Fibroblast of villous mesenchyme (primary cell): ENCODE measurements around the gene FNDC11. TPM values are rescaled to one million over a fixed set of nuclear protein-coding genes. Genes with fewer than 3 reads are reported as not detected.

Source experiments
- DNase-seq: peaks from one replicate; pipeline ENCODE4 v3.0.0-alpha.2; 2010; ENCODE audit warnings: low read depth
- H3K4me3 ChIP-seq: 2 replicates; pipeline ENCODE4 v1.5.1; 2011; ENCODE audit warnings: low read depth, mild to moderate bottlenecking, low read length
- total RNA-seq: library from RNA; depleted of rRNA; stranded (reverse); fragments of >200 nt; gene quantifications from 2 replicates; pipeline ENCODE4 v1.2.3, GENCODE V29; 2012
- TF ChIP-seq, protein P1 (sequence below): IDR thresholded peaks from 2 replicates; pipeline ENCODE4 v1.5.1; 2012; ENCODE audit warnings: low read depth, mild to moderate bottlenecking, low read length; ENCODE audit not compliant: insufficient read depth

The FNDC11 gene
- total RNA-seq, 1 donor = 0.86 TPM

DNA sequence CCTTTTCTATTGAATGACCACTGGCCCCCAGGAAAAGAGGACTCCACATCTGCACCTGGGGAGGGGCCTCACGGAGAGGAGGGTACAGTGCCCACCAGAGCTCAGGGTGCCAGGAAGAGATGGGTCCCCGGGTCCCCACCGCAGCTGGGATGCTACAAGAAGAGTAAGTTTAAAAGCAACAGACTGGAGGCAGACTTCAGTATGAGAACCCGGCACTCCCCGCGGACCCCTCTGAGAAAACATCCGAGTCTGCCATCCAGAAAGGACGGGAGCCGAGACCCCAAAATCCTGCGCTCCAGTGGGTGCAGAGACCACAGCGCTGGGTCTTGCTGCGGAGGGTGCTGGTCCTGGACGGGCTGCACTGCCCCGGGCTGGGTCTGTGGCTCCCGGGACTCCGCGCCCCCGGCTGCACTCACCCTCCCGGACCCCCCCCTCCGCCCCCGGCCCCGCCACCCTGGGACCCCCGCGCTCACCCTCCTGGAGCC, 19.7 kb downstream of the FNDC11 start:
- no peak for DNase-seq
- TF ChIP-seq, protein P1, sequence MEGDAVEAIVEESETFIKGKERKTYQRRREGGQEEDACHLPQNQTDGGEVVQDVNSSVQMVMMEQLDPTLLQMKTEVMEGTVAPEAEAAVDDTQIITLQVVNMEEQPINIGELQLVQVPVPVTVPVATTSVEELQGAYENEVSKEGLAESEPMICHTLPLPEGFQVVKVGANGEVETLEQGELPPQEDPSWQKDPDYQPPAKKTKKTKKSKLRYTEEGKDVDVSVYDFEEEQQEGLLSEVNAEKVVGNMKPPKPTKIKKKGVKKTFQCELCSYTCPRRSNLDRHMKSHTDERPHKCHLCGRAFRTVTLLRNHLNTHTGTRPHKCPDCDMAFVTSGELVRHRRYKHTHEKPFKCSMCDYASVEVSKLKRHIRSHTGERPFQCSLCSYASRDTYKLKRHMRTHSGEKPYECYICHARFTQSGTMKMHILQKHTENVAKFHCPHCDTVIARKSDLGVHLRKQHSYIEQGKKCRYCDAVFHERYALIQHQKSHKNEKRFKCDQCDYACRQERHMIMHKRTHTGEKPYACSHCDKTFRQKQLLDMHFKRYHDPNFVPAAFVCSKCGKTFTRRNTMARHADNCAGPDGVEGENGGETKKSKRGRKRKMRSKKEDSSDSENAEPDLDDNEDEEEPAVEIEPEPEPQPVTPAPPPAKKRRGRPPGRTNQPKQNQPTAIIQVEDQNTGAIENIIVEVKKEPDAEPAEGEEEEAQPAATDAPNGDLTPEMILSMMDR = no peak
- peak overlapping the region; percentile 84 for H3K4me3 ChIP-seq

DNA sequence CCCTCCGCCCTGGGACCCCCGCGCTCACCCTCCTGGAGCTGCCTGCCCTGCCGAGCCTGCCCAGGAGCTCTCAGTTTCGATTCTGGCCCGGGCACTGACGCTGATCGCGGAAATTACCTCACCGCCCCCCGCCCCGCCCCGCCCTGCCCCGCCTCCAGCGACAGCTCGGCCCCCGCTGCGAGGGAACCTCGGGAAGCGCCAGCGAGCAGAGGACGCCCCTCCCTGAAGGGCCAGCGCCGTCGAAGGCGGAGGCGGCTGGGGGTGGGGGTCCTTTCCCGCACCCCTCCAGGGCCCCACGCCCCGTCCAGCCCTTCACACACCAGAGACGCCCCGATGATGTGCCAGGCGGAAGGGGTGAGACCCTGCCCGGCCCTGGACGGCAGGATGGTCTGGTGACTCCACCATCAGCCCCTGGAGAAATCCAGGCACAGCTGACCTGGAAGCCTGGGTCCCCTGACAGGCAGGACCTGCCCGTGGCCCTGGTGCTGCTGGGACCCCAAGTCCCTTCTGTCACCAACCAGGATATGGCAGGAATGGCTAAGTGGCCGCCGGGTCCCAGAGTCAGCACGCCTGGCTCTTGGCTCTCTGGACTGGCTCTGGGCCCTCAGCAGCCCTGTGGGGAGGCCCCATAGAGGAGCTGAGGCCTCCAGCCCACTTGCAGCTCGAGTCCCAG, 20.3 kb downstream of the FNDC11 start, which contains the start of gene HELZ2:
Gene HELZ2 (minus strand): TSS at position 84 of the 673 bp plus-strand sequence. CDS start 1,854 bp downstream, outside the sequence.
- peak; percentile 67 for DNase-seq
- TF ChIP-seq, protein P1 = no peak
- peak within 1 kb of the TSS; percentile 84 for H3K4me3 ChIP-seq

DNA sequence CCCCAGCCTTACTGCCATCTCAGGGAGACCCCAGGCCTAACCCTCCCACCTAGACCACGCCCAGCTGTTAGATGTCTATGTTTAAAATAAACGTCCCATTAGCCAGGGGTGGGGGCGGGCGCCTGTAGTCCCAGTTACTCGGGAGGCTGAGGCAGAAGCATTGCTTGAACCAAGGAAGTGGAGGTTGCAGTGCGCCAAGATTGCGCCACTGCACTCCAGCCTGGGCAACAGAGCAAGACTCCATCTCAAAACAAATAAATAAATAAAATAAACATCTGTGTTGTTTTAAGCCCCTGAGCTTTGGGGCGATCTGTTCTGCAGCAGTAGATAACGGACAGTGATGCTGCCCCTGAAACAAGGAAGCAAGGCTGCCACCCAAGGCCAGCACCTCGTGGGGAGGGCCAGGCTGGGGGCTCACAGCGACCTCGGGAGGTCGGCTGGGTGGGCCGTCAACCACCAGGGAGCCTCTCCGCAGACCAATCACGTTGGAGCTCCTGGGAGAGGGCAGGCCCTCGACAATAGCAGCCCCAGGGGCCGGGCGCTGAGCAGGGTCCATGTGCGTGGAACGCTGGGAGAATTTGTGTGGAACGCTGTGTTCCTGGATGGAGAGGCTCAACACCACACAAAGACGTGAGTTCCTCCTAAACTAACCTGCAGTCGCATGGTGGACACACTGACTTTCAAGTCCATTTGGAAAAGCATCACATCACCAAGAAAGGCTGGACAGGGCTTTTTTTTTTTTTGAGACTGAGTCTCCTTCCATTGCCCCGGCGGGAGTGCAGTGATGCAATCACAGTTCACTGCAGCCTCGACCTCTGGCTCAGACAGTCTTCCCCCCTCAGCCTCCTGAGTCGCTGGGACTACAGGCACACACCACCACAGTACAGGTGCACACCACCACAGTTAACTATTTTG, 21.1 kb downstream of the FNDC11 start:
- H3K4me3 ChIP-seq = no peak overlapping the region
- TF ChIP-seq, protein P1 = no peak
- DNase-seq = peak; percentile 43

DNA sequence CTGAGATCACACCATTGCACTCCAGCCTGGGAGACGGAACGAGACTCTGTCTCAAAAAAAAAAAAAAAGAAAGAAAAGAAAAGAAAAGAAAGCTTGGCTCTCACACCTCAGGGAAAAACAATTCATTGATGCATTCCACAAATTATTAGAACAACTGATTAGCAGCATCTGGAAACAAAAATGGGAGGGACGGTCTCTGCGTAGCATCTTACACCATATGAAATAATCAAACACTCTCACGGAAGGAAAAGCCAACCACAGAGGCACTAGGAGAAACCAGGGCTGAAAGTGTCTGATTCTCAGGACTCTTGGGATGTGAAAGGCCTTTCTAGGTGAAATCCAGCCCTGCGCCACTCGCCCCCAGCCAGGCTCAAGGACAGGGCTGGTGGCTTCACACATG, 22.4 kb downstream of the FNDC11 start:
- TF ChIP-seq, protein P1 = no peak
- DNase-seq = no peak
- no peak overlapping the region for H3K4me3 ChIP-seq

DNA sequence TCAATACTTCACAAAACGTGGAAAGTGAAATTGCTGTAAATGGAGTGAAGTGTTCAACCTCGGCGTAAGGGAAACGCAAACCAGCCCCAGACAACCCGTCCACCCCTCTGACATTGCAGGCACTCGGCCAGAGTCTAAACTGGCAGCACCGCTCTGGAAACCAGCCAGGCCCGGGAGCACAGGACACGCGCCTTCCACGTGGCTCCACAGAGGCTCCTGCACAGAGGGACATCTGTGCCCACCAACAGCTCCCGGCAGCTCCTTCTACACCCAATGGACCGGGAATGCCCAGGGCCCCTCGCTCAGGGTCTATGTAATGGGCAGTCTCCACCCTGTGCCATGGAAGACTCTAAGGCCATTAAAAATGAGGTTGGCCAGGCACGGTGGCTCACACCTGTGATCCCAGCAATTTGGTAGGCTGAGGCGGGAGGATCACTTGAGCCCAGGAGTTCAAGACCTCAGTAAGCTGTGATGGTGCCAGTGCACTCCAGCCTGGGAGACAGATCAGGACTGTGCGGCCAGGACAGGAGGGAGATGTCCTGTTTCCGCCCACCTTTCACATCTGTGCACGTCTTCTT, 23.4 kb downstream of the FNDC11 start:
- TF ChIP-seq, protein P1 = no peak
- H3K4me3 ChIP-seq = no peak overlapping the region
- no peak for DNase-seq

DNA sequence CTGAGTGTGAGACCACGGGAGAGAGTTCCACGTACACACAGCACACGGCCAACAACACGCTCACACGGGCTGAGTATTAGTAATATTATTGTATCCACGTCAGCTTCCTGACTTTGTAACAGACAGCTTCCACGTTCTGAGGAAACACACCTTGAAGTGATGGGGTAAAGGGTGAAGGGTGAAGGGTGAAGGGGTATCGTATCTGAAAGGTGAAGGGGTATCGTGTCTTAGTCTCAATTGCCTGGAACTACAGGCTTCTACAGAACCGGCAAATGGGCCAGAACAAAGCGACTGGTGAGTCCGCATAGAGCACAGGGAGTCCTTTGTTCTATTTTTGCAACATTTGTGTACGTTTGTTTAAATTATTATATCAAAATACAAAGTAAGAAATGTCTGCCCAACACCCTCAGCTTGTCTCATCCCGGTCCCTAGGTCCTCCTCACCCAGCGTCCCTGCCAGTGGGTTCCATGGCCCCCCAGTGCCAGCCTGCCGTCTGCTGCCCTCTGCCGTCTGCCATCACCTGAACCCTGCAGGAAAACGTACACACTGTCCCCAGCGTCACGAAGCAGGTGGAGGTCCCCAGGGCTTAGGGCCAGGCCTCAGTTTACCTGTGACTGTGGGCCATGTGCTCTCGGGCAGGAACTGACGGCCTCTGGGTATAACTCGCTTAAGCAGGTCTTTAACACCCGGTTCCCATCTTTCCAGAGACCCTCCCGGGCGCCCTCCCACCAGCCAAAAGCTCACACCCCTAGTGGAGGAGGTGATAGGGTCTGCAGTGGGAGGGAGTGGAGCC, 24.5 kb downstream of the FNDC11 start:
- DNase-seq = no peak
- TF ChIP-seq, protein P1 = no peak
- no peak overlapping the region for H3K4me3 ChIP-seq
